K562 (cell line): ENCODE results near the gene CELSR2. TPM values are rescaled to one million over a fixed set of nuclear protein-coding genes. Genes with fewer than 3 reads are reported as not detected.

ENCODE experiments used
- CAMTA2 ChIP-seq: fragments of 250-450 bp; sonication (Bioruptor Pico); conservative IDR thresholded peaks from 2 replicates; pipeline ENCODE4 v1.5.1; 2022
- DACH1 ChIP-seq: fragments of 450-650 bp; IDR thresholded peaks from 2 replicates; pipeline ENCODE4 v1.6.1; 2018; ENCODE audit not compliant: partially characterized antibody
- DMBX1 ChIP-seq: fragments of 250-450 bp; sonication (Bioruptor Pico); IDR thresholded peaks from 2 replicates; pipeline ENCODE4 v1.8.0; 2022; ENCODE audit warnings: inconsistent platforms, mild to moderate bottlenecking, moderate library complexity, borderline replicate concordance
- HINFP ChIP-seq: fragments of 450-650 bp; conservative IDR thresholded peaks from 2 replicates; pipeline ENCODE4 v1.6.1; 2016; ENCODE audit warnings: missing genetic modification characterization, low read depth, mild to moderate bottlenecking, control low read depth, missing compliant biosample characterization
- JUND ChIP-seq, 2 experiments: IDR thresholded peaks; 2 replicates in 1 of 2; 3 replicates in 1 of 2; pipeline ENCODE4 v1.6.1; 2011; ENCODE audit warnings: borderline replicate concordance in 2 of 2, low read depth in 2 of 2, low read length in 2 of 2, improper control_type of control experiment in 1 of 2, missing biosample characterization in 1 of 2, missing genetic modification characterization in 1 of 2, missing genetic modification reagents in 1 of 2
- KDM2B ChIP-seq: fragments of 250-450 bp; sonication (Bioruptor Pico); IDR thresholded peaks from 2 replicates; pipeline ENCODE4 v1.8.0; 2021; ENCODE audit warnings: mild to moderate bottlenecking, moderate library complexity
- MAFK ChIP-seq: IDR thresholded peaks from 2 replicates; pipeline ENCODE4 v1.6.1; 2011; ENCODE audit warnings: low read length, improper control_type of control experiment
- NCOA4 ChIP-seq: fragments of 450-650 bp; IDR thresholded peaks from 2 replicates; pipeline ENCODE4 v1.6.1; 2018; ENCODE audit warnings: mild to moderate bottlenecking; ENCODE audit not compliant: partially characterized antibody
- SAFB2 ChIP-seq: fragments of 200-400 bp; formaldehyde crosslinking; IDR thresholded peaks from 2 replicates; pipeline ENCODE4 v1.6.1; 2018; ENCODE audit warnings: borderline replicate concordance, low read length, low read depth, moderate library complexity; ENCODE audit not compliant: severe bottlenecking
- SIX5 ChIP-seq, 2 experiments: IDR thresholded peaks; 2 replicates each; pipeline ENCODE4 v1.6.1; 2011; ENCODE audit warnings: low read length in 2 of 2, borderline replicate concordance in 1 of 2, low read depth in 1 of 2, mild to moderate bottlenecking in 1 of 2, moderate library complexity in 1 of 2; ENCODE audit not compliant: insufficient read depth in 1 of 2
- TCF3 ChIP-seq: sonication (generic); formaldehyde crosslinking; IDR thresholded peaks from 2 replicates; pipeline ENCODE4 v1.4.0; 2020; ENCODE audit warnings: mild to moderate bottlenecking, missing genetic modification reagents
- ZBTB1 ChIP-seq: sonication (generic); formaldehyde crosslinking; IDR thresholded peaks from 2 replicates; pipeline ENCODE4 v1.8.1; 2023; ENCODE audit warnings: missing genetic modification reagents, low read depth, mild to moderate bottlenecking, borderline replicate concordance
- ZNF277 ChIP-seq: fragments of 250-450 bp; sonication (Bioruptor Pico); IDR thresholded peaks from 2 replicates; pipeline ENCODE4 v1.8.0; 2022; ENCODE audit warnings: inconsistent platforms, mild to moderate bottlenecking, moderate library complexity, borderline replicate concordance
- ZNF398 ChIP-seq: fragments of 250-450 bp; sonication (Bioruptor Pico); IDR thresholded peaks from 2 replicates; pipeline ENCODE4 v1.8.0; 2021; ENCODE audit warnings: moderate library complexity, mild to moderate bottlenecking, inconsistent platforms
- ZNF639 ChIP-seq, 2 experiments: fragments of 200-800 bp in 1 of 2; sonication (Bioruptor generic) in 1 of 2; sonication (generic) in 1 of 2; formaldehyde crosslinking in 1 of 2; IDR thresholded peaks in 1 of 2; conservative IDR thresholded peaks in 1 of 2; 2 replicates each; pipeline versions ENCODE4 v1.5.0 to v1.6.1; 2016 to 2020; ENCODE audit warnings: missing compliant biosample characterization in 1 of 2, missing genetic modification characterization in 1 of 2, missing genetic modification reagents in 1 of 2
- polyA plus RNA-seq, 8 experiments: library from polyadenylated mRNA; depleted of rRNA in 4 of 8; stranded (reverse) in 5 of 8; unstranded in 3 of 8; fragments of >200 nt; fragmentation: Nextera tagmentation in 2 of 8; fragmentation: Illumina TruSeq in 1 of 8; extraction: Ambion mirVana in 2 of 8; extraction: Trizol in 1 of 8; gene quantifications; 2 replicates each; pipeline versions ENCODE4 v1.2.1 to v1.2.3, GENCODE V29; 2011 to 2014; ENCODE audit warnings: inconsistent platforms in 1 of 8, missing spikeins in 1 of 8
- total RNA-seq, 7 experiments: library from RNA; depleted of rRNA in 6 of 7; stranded (reverse); fragments of >200 nt in 6 of 7; fragmentation: Illumina TruSeq in 2 of 7; extraction: Trizol in 2 of 7; gene quantifications; 2 replicates each; pipeline versions ENCODE4 v1.2.1 to v1.2.3, GENCODE V29; 2011 to 2021; ENCODE audit warnings: low replicate concordance in 1 of 7
- TF ChIP-seq, protein P1 (sequence below): fragments of 250-450 bp; sonication (Bioruptor Pico); IDR thresholded peaks from 2 replicates; pipeline ENCODE4 v1.5.0; 2021; ENCODE audit warnings: mild to moderate bottlenecking, moderate library complexity

Gene CELSR2
- total and polyA plus RNA-seq, 9 of the 15 experiments (the other 6 are each of a cell fraction or from before 2014, with no cell fraction given): 0.31 to 21.9 (median 4.2) TPM

DNA sequence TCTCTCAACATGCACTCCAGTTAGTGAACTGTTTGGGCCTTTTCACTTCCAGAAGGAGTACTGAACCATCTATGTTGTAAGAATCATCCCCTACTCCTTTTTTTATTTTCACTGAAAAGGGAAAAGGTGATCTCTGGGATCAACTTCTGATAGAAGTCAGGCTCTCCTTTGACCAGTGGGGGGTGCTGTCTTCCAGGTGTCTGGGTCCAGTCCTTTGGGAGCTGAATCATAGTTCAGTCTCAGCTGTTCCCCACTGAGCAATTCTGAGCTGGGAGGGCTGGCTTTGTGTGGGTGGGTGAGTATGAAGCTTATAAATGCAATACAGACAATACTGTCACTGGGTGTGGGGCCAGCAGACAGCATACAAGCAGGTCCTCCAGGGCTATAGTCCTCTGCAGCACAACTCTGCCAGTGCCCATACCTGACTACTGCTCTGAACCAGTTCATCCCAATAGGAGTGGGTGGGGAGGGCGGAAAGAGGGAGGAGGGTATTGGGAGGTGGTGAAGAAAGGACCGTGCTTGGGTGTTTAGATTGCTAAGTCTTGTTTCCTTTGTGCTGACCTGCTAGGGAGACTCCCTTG, 48.1 kb upstream of the CELSR2 start (continued):
- TF ChIP-seq, protein P1, sequence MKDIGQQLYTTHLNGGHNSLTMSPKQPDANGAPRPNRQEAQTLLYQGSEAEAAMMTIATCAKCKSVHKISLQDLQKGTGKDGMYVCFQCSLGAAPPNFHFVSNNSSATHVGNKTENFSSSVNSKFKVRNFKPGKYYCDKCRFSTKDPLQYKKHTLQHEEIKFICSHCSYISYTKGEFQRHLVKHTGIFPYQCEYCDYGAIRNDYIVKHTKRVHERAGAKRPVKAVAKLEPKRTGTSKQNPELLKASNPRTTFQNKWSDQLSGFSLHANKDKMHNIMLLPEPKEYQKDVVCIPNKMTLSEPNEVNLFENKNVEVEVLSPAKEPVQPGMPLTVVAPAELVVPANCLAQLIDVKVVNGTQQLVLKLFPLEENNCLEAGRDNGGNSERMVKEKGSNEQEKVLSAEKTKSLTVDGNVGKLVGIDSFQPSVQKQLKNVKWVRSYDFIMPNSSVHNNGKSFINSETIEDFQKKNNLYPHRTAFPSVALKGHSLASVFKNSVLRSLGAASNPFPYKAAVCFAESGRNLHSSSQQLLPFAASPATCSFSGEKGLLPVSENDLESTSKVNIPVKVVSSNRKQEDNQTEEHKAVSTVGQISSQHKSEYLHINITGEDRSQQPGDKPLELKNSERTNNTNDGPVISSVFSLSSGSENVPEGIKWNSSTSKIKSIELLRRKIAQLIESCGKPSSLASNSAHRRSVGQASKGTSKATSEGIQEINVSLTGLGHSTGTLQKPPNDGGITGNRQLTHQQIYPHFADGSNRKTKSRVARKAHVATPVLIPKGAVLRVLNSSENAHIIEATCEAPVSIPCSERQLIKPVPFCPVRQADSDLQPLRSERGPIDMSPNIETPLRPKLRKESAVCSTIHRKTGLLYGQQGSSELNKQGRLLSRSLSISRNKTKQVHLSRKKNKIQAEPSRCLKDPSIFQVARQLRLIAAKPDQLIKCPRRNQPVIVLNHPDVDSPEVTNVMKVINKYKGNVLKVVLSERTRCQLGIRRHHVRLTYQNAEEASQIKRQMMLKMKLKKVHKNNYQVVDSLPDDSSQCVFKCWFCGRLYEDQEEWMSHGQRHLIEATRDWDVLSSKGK: no peak
- no peak for TF ChIP-seq ZNF398 (CRISPR knock-in tag)
- no peak for TF ChIP-seq ZBTB1 (CRISPR knock-in tag)
- TF ChIP-seq HINFP (tag): no peak
- no peak for TF ChIP-seq KDM2B
- peak; percentile 89 for TF ChIP-seq DACH1
- TF ChIP-seq JUND (IDR thresholded peaks at IDR 0.05; ENCODE audit: borderline replicate concordance, low read depth, low read length): peak; percentile 79
- TF ChIP-seq JUND (tag; IDR thresholded peaks at IDR 0.05; ENCODE audit: borderline replicate concordance, low read depth, low read length): peak; percentile 64; the same call in 1 of the 3 replicates
- no peak for TF ChIP-seq CAMTA2 (CRISPR knock-in tag)
- no peak for TF ChIP-seq NCOA4
- TF ChIP-seq DMBX1 (CRISPR knock-in tag): no peak
- TF ChIP-seq TCF3 (CRISPR knock-in tag): peak; percentile 20; the same call in 1 of the 2 replicates
- TF ChIP-seq SAFB2: no peak
- TF ChIP-seq ZNF277 (CRISPR knock-in tag): no peak
- TF ChIP-seq SIX5 (IDR thresholded peaks at IDR 0.05; ENCODE audit: borderline replicate concordance in 1 of 2, insufficient read depth in 1 of 2, low read depth in 1 of 2, low read length in 2 of 2): no peak
- peak; percentile 18; the same call in 1 of the 2 replicates for TF ChIP-seq MAFK
- no peak for TF ChIP-seq ZNF639 (CRISPR knock-in tag; conservative IDR thresholded peaks at IDR 0.05 in 1 of 2, IDR thresholded peaks at IDR 0.05 in 1 of 2)
